Esophagus muscularis mucosa (tissue), 4 donors: ENCODE measurements around the gene ELP1. TPM values are rescaled to one million over a fixed set of nuclear protein-coding genes. Genes with fewer than 3 reads are reported as not detected.

Experiments used
- DNase-seq: peaks from one replicate; pipeline ENCODE4 v3.0.0-alpha.2; 2017; ENCODE audit errors: extremely low spot score
- H3K27ac ChIP-seq, 4 donors: fragments of 200-600 bp; sonication (generic); replicated peaks in 1 of 4; 1 replicate in 3 of 4; 2 replicates in 1 of 4; pipeline ENCODE4 v1.5.1; 2016 to 2019; ENCODE audit warnings: mild to moderate bottlenecking in 1 of 4
- H3K27me3 ChIP-seq, 4 donors: fragments of 200-600 bp; sonication (generic); one replicate each; pipeline versions ENCODE4 v1.5.1 to v1.6.0; 2016 to 2019
- H3K36me3 ChIP-seq, 4 donors: fragments of 200-600 bp; sonication (generic); one replicate each; pipeline ENCODE4 v1.5.1; 2016 to 2019
- H3K4me1 ChIP-seq, 4 donors: fragments of 200-600 bp; sonication (generic); one replicate each; pipeline ENCODE4 v1.5.1; 2016 to 2019
- H3K4me3 ChIP-seq, 4 donors: fragments of 200-600 bp; sonication (generic); 1 replicate in 2 of 4; 2 replicates in 2 of 4; pipeline ENCODE4 v1.5.1; 2016 to 2019; ENCODE audit warnings: mild to moderate bottlenecking in 4 of 4, moderate library complexity in 1 of 4
- H3K9me3 ChIP-seq, 4 donors: fragments of 200-600 bp; sonication (generic); 1 replicate in 3 of 4; 2 replicates in 1 of 4; pipeline ENCODE4 v1.5.1; 2016 to 2019
- CTCF ChIP-seq, 3 experiments: fragments of 200-600 bp in 2 of 3; fragments of 450-650 bp in 1 of 3; sonication (generic) in 2 of 3; IDR thresholded peaks; one replicate each; pipeline ENCODE4 v1.5.1; 2017 to 2019; ENCODE audit warnings: antibody characterized with exemption in 3 of 3, mild to moderate bottlenecking in 2 of 3, moderate library complexity in 1 of 3
- EP300 ChIP-seq: sonication (generic); formaldehyde crosslinking; IDR thresholded peaks from one replicate; pipeline ENCODE4 v1.6.1; 2017; ENCODE audit warnings: antibody characterized with exemption
- POLR2A ChIP-seq: fragments of 450-650 bp; IDR thresholded peaks from one replicate; pipeline ENCODE4 v1.6.1; 2017; ENCODE audit warnings: antibody characterized with exemption, moderate library complexity, mild to moderate bottlenecking, low read depth
- POLR2AphosphoS5 ChIP-seq, 2 donors: sonication (generic); formaldehyde crosslinking; IDR thresholded peaks; one replicate each; pipeline ENCODE4 v1.6.1; 2017; ENCODE audit warnings: antibody characterized with exemption in 2 of 2
- WGBS: methylation state at CpG from one replicate; pipeline ENCODE4 v1.1.5; 2018; 5-methylcytosine and 5-hydroxymethylcytosine counted together
- intact Hi-C: fragments of 100-400 bp; cut with DNase I; formaldehyde crosslinking; loops from one replicate; pipeline ENCODE4 v1.15.1; 2023
- total RNA-seq, 4 donors: library from RNA; depleted of rRNA; stranded (reverse); fragments of >200 nt; gene quantifications; one replicate each; pipeline versions ENCODE4 v1.1.0 to v1.2.1, GENCODE V29; 2016

The ELP1 gene
- total RNA-seq, 4 donors from 2014 or later, result 14.1 to 16.2 (median 14.5) TPM

GRCh38 chr9:108836781-108837180, 97.1 kb downstream of the ELP1 start:
- Histone ChIP-seq H3K36me3 (no peaks in the 10 kb centered on the region), H3K9me3 (no peaks in the 10 kb centered on the region), H3K4me1 (no peaks in the 10 kb centered on the region), H3K27me3 (no peaks in the 10 kb centered on the region), H3K27ac (no peak overlapping the region), H3K4me3 (no peak overlapping the region)
- no peak for DNase-seq
- TF ChIP-seq EP300 (no peak), POLR2AphosphoS5 (IDR thresholded peaks at IDR 0.05) (no peak), POLR2A (no peak), CTCF (IDR thresholded peaks at IDR 0.05) (no peak)
- intact Hi-C loops, result no loop called here
- WGBS, result 80% methylated on average over 5 of the region's 5 CpGs

DNA sequence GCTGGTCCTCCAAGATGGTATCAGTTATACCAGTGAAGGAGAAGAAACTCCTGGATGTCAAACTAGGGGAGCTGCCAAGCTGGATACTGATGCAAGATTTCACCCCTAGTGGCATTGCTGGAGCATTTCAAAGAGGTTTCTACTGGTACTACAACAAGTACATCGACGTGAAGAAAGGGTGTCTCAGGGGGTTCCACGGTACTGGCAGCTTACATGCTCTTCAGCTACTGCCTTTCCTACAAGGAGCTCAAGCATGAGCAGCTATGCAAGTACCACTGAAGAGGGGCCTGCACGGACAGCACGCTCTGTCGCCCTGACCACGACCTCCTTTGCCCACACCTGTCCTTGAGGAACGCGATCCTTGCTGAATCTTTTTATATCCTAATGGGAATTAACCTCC, 97.6 kb downstream of the ELP1 start:
- TF ChIP-seq POLR2A, result no peak
- TF ChIP-seq EP300, result no peak
- TF ChIP-seq CTCF (IDR thresholded peaks at IDR 0.05), result no peak
- TF ChIP-seq POLR2AphosphoS5 (IDR thresholded peaks at IDR 0.05), result no peak
- H3K4me3 ChIP-seq, result no peak overlapping the region
- intact Hi-C loops, result no loop called here
- H3K36me3 ChIP-seq, result no peaks in the 10 kb centered on the region
- no peaks in the 10 kb centered on the region for H3K27me3 ChIP-seq
- no peak overlapping the region for H3K27ac ChIP-seq
- H3K4me1 ChIP-seq, result no peaks in the 10 kb centered on the region
- no peak for DNase-seq
- 86% methylated on average over 9 of the region's 9 CpGs for WGBS
- H3K9me3 ChIP-seq, result no peaks in the 10 kb centered on the region

- Histone ChIP-seq H3K36me3 (no peaks in the 10 kb centered on the region), H3K4me1 (no peaks in the 10 kb centered on the region), H3K27me3 (no peaks in the 10 kb centered on the region), H3K27ac (no peak overlapping the region), H3K4me3 (no peak overlapping the region), H3K9me3 (no peaks in the 10 kb centered on the region)
- TF ChIP-seq POLR2AphosphoS5 (IDR thresholded peaks at IDR 0.05) (no peak), EP300 (no peak), CTCF (IDR thresholded peaks at IDR 0.05) (no peak), POLR2A (no peak)
- intact Hi-C loops, result no loop called here
- 66% methylated on average over 5 of the region's 7 CpGs for WGBS
- DNase-seq, result no peak
Measured at GRCh38 chr9:108835831-108836230, 98.1 kb downstream of the ELP1 start.

DNA sequence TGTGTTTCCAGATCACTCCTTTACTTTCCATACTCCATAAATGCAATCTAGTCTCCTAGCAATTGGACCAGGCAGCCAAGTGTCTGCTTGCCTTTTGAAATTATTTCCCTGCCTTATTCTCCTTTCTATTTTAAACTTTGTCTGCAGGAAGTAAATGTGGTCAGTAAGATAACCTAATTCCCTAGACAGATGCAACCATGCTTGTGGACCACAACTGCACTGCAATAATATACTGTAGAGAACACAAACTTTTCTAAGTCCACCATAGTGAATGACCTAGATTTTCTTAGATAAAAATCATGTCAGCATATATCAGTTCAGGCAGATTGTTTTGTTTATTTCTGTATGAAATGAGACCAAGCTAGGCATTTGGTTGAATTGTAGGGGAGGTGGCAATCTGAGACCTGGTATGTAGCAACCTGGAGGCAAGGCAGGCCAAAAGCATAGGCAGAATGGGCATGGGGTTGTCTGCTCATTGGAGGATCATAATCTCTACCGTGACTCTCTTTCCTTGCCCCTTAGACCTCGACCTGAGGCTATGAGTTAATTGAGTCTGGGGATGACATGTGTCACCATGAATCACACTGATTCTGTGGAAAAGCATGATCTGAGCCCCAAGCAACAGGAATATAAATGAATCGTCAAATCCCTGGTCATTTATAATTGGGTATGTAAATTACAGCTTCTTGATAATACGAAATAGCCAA, 98.8 kb downstream of the ELP1 start:
- Histone ChIP-seq H3K36me3 (no peaks in the 10 kb centered on the region), H3K4me3 (no peak overlapping the region), H3K27ac (no peak overlapping the region), H3K4me1 (no peaks in the 10 kb centered on the region), H3K27me3 (no peaks in the 10 kb centered on the region), H3K9me3 (no peaks in the 10 kb centered on the region)
- no peak for DNase-seq
- WGBS, result 49% methylated on average over 4 of the region's 4 CpGs
- intact Hi-C loops, result no loop called here
- TF ChIP-seq POLR2A, result no peak
- no peak for TF ChIP-seq POLR2AphosphoS5 (IDR thresholded peaks at IDR 0.05)
- TF ChIP-seq CTCF (IDR thresholded peaks at IDR 0.05), result no peak
- TF ChIP-seq EP300, result no peak

- intact Hi-C loops, result no loop called here
- DNase-seq, result no peak
- TF ChIP-seq CTCF (IDR thresholded peaks at IDR 0.05), result no peak
- TF ChIP-seq POLR2A, result no peak
- 100% methylated on average over 3 of the region's 3 CpGs for WGBS
- Histone ChIP-seq H3K9me3 (no peaks in the 10 kb centered on the region), H3K4me1 (no peaks in the 10 kb centered on the region), H3K27ac (no peak overlapping the region), H3K36me3 (no peaks in the 10 kb centered on the region), H3K27me3 (no peaks in the 10 kb centered on the region), H3K4me3 (no peak overlapping the region)
Measured at GRCh38 chr9:108832179-108832500, 101.8 kb downstream of the ELP1 start.
